Hepatocyte (in vitro differentiated cells): ENCODE data around the gene CEACAM16. TPM values are rescaled to one million over a fixed set of nuclear protein-coding genes. Genes with fewer than 3 reads are reported as not detected.
"Not testable (repeated sequence)": the region's sequence is repeated elsewhere in the genome, so short reads cannot be mapped to it uniquely, and the experiment has no call there.

Experiments
- DNase-seq: peaks from one replicate; pipeline ENCODE4 v3.0.0-alpha.2; 2016; ENCODE audit warnings: low spot score
- H2AFZ ChIP-seq: fragments of 200-600 bp; sonication (generic); 2 replicates; pipeline ENCODE4 v1.6.0; 2016; ENCODE audit warnings: antibody characterized with exemption, mild to moderate bottlenecking
- H3K27ac ChIP-seq: fragments of 200-600 bp; sonication (generic); 2 replicates; pipeline ENCODE4 v1.5.1; 2016; ENCODE audit warnings: mild to moderate bottlenecking
- H3K27me3 ChIP-seq: fragments of 200-600 bp; sonication (generic); 2 replicates; pipeline ENCODE4 v1.6.1; 2016
- H3K36me3 ChIP-seq: fragments of 200-600 bp; sonication (generic); replicated peaks from 2 replicates; pipeline ENCODE4 v1.5.1; 2016; ENCODE audit warnings: low read depth; ENCODE audit not compliant: insufficient read depth
- H3K4me1 ChIP-seq: fragments of 200-600 bp; sonication (generic); 2 replicates; pipeline ENCODE4 v1.5.1; 2016; ENCODE audit warnings: mild to moderate bottlenecking, moderate library complexity; ENCODE audit not compliant: insufficient read depth
- H3K4me2 ChIP-seq: fragments of 200-600 bp; sonication (generic); 2 replicates; pipeline ENCODE4 v1.6.0; 2016
- H3K4me3 ChIP-seq: fragments of 200-600 bp; sonication (generic); 2 replicates; pipeline ENCODE4 v1.5.1; 2016; ENCODE audit warnings: mild to moderate bottlenecking
- H3K79me2 ChIP-seq: fragments of 200-600 bp; sonication (generic); 2 replicates; pipeline ENCODE4 v1.6.0; 2017; ENCODE audit warnings: mild to moderate bottlenecking
- H3K9me2 ChIP-seq: fragments of 200-600 bp; sonication (generic); replicated peaks from 2 replicates; pipeline ENCODE4 v1.6.0; 2017; ENCODE audit warnings: mild to moderate bottlenecking; ENCODE audit not compliant: insufficient read depth
- H3K9me3 ChIP-seq: fragments of 200-600 bp; sonication (generic); 2 replicates; pipeline ENCODE4 v1.5.1; 2016; ENCODE audit warnings: low read depth, mild to moderate bottlenecking
- H4K20me1 ChIP-seq: fragments of 200-600 bp; sonication (generic); 2 replicates; pipeline ENCODE4 v1.6.0; 2016; ENCODE audit warnings: mild to moderate bottlenecking; ENCODE audit not compliant: insufficient read depth, poor library complexity, severe bottlenecking
- EZH2 ChIP-seq: fragments of 200-600 bp; sonication (generic); IDR thresholded peaks from 2 replicates; pipeline ENCODE4 v1.6.1; 2016; ENCODE audit warnings: antibody characterized with exemption, mild to moderate bottlenecking, borderline replicate concordance
- EZH2phosphoT487 ChIP-seq: fragments of 200-600 bp; sonication (generic); IDR thresholded peaks from one replicate; pipeline ENCODE4 v1.6.1; 2018; ENCODE audit warnings: antibody characterized with exemption, mild to moderate bottlenecking, low read depth, moderate library complexity; ENCODE audit not compliant: unreplicated experiment, severe bottlenecking
- WGBS: methylation state at CpG from one replicate; pipeline ENCODE4 v1.1.6; 2016; ENCODE audit warnings: low lambda C conversion rate; ENCODE audit errors: missing lambda C conversion rate; 5-methylcytosine and 5-hydroxymethylcytosine counted together
- polyA plus RNA-seq: library from polyadenylated mRNA; unstranded; fragments of >200 nt; fragmentation: Nextera tagmentation; extraction: Ambion mirVana; gene quantifications from 2 replicates; pipeline ENCODE4 v1.2.1, GENCODE V29; 2016
- total RNA-seq: library from RNA; depleted of rRNA; stranded (reverse); fragments of >200 nt; gene quantifications from 2 replicates; pipeline ENCODE4 v1.2.3, GENCODE V29; 2014
- TF ChIP-seq, protein P1 (sequence below): fragments of 200-600 bp; sonication (generic); IDR thresholded peaks from 2 replicates; pipeline ENCODE4 v1.5.1; 2016; ENCODE audit warnings: antibody characterized with exemption, mild to moderate bottlenecking; ENCODE audit not compliant: poor library complexity

Gene CEACAM16
- total and polyA plus RNA-seq, 2 experiments from 2014 or later, result 0.73 TPM; not detected in 1

GRCh38 chr19:44682807-44683206 is 16.1 kb upstream of the CEACAM16 start:
- no peak overlapping the region for H2AFZ ChIP-seq
- no peak for DNase-seq
- no peaks in the 10 kb centered on the region for H4K20me1 ChIP-seq
- no peaks in the 10 kb centered on the region for H3K27me3 ChIP-seq
- H3K4me1 ChIP-seq, result no peaks in the 10 kb centered on the region
- H3K9me3 ChIP-seq, result no peaks in the 10 kb centered on the region
- H3K27ac ChIP-seq, result no peak overlapping the region
- no peak overlapping the region for H3K4me2 ChIP-seq
- TF ChIP-seq, protein P1, sequence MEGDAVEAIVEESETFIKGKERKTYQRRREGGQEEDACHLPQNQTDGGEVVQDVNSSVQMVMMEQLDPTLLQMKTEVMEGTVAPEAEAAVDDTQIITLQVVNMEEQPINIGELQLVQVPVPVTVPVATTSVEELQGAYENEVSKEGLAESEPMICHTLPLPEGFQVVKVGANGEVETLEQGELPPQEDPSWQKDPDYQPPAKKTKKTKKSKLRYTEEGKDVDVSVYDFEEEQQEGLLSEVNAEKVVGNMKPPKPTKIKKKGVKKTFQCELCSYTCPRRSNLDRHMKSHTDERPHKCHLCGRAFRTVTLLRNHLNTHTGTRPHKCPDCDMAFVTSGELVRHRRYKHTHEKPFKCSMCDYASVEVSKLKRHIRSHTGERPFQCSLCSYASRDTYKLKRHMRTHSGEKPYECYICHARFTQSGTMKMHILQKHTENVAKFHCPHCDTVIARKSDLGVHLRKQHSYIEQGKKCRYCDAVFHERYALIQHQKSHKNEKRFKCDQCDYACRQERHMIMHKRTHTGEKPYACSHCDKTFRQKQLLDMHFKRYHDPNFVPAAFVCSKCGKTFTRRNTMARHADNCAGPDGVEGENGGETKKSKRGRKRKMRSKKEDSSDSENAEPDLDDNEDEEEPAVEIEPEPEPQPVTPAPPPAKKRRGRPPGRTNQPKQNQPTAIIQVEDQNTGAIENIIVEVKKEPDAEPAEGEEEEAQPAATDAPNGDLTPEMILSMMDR, result no peak
- TF ChIP-seq EZH2 (no peak), EZH2phosphoT487 (no peak)
- whole genome bisulfite sequencing, result 93% methylated on average over 2 of the region's 2 CpGs
- H3K79me2 ChIP-seq, result no peaks in the 10 kb centered on the region
- H3K4me3 ChIP-seq, result no peak overlapping the region
- no peaks in the 10 kb centered on the region for H3K9me2 ChIP-seq
- no peaks in the 10 kb centered on the region for H3K36me3 ChIP-seq

DNA sequence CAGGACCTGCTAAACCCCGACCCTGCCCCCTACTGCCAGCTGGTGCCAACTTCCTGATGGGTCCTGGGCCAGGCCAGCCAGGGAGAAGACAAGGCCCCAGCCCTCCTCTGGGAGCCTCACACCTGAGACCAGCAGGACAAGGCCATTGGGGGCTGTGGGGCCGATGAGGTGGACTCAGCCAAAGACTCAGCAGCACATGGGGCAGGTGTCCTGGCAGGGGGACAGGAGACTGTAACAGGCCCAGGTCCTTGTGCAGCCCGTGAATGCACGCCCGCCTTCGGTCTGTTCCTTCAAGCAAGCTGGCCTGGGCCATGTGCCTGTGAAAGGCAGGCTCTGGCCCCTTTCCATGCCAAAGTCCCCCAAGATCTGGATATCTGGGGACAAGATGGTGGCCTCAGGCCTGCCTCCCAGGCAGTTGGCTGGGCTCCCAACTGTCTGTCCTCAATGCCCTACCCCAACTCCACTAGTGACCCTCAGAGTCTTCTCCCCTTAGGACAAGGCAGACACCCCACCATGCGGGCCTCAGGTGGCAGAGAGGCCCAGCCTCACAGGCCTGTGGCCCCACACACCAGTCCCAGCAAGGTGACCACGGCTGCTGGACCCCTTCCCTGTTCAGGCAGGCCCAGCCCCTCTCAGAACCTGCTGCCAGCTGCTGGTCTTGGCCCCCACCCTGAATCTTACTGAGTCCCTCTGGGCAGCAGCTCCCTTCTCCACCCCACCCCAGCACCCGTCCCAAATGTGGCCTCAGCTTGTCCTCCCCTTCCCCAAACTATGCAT is 15.3 kb upstream of the CEACAM16 start:
- H2AFZ ChIP-seq, result no peak overlapping the region
- 86% methylated on average over 8 of the region's 9 CpGs for WGBS
- no peaks in the 10 kb centered on the region for H3K36me3 ChIP-seq
- no peaks in the 10 kb centered on the region for H3K4me1 ChIP-seq
- H3K9me3 ChIP-seq, result no peaks in the 10 kb centered on the region
- no peak for TF ChIP-seq EZH2
- TF ChIP-seq, protein P1, result no peak
- no peak for TF ChIP-seq EZH2phosphoT487
- H3K9me2 ChIP-seq, result no peaks in the 10 kb centered on the region
- H3K4me3 ChIP-seq, result no peak overlapping the region
- no peaks in the 10 kb centered on the region for H3K79me2 ChIP-seq
- no peak overlapping the region for H3K4me2 ChIP-seq
- H4K20me1 ChIP-seq, result no peaks in the 10 kb centered on the region
- no peak overlapping the region for H3K27ac ChIP-seq
- H3K27me3 ChIP-seq, result no peaks in the 10 kb centered on the region
- no peak for DNase-seq

- WGBS, result 96% methylated on average over 3 of the region's 3 CpGs
- not testable (repeated sequence) for H2AFZ ChIP-seq, H3K27me3 ChIP-seq, H3K4me3 ChIP-seq, H3K79me2 ChIP-seq, DNase-seq, H3K4me1 ChIP-seq, H3K9me3 ChIP-seq, H3K9me2 ChIP-seq, H3K36me3 ChIP-seq, H3K4me2 ChIP-seq, H4K20me1 ChIP-seq
- H3K27ac ChIP-seq, result peak overlapping the region; percentile 31
These were observed 14.6 kb upstream of the CEACAM16 start for GRCh38 chr19:44684396-44684795.

DNA sequence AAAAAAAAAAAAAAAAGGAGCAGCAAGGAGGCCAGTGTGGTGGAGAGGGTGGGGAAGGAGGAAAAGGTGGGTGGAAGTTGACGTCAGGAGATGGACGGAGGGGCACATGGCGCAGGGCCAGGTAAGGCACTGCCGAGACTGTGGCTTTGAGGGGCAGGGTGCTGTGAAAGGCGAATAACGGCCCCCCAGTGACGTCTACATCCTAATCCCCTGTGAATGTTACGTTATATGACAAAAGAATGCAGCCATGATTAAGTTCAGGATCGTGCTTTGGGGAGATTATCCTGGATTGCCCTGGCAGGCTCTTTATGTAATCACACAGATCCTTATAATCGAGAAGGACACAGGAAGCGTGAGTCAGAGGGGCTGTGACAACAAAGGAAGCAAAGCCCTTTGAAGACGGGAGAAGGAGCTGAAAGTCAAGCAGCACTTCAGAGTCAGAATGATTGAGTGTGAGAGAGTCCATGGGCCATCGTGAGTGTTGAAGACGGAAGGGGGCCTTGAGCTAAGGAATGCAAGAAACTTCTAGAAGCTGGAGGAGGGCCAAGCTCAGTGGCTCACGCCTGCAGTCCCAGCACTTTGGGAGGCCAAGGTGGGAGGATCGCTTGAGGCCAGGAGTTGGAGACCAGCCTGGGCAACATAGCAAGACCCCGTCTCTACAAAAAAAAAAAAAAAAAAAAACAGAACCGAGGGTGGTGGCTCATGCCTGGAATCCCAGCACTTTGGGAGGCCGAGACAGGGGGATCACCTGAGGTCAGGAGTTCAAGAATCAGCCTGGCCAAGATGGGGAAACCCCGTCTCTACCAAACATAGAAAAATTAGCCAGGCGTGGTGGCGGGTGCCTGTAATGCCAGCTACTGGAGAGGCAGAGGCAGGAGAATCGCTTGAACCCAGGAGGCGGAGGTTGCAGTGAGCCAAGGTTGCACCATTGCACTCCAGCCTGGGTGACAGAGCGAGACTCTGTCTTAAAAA is 13.8 kb upstream of the CEACAM16 start:
- DNase-seq, result peak; percentile 72

More for the DNA sequence above, 13.8 kb upstream of the CEACAM16 start:
- no peaks in the 10 kb centered on the region for H4K20me1 ChIP-seq
- no peak overlapping the region for H3K4me3 ChIP-seq
- no peak overlapping the region for H2AFZ ChIP-seq
- no peaks in the 10 kb centered on the region for H3K9me2 ChIP-seq
- H3K27me3 ChIP-seq, result no peaks in the 10 kb centered on the region
- H3K4me2 ChIP-seq, result no peak overlapping the region
- H3K27ac ChIP-seq, result peak overlapping the region; percentile 31
- peaks cover 5% of the 10 kb centered on the region for H3K4me1 ChIP-seq
- H3K79me2 ChIP-seq, result no peaks in the 10 kb centered on the region
- TF ChIP-seq EZH2 (no peak), EZH2phosphoT487 (no peak)
- TF ChIP-seq, protein P1, result no peak
- no peaks in the 10 kb centered on the region for H3K36me3 ChIP-seq
- H3K9me3 ChIP-seq, result no peaks in the 10 kb centered on the region
- WGBS, result 58% methylated on average over 23 of the region's 25 CpGs
